CD4-positive, alpha-beta T cell treated with Interleukin-12 subunit alpha and Interleukin-12 subunit beta, for 1 hour (primary cell): ENCODE data around the gene CHN2.

Experiments
- DNase-seq: peaks from one replicate; pipeline ENCODE4 v3.0.0-alpha.2; 2020

Gene CHN2

GRCh38 chr7:29288181-29289091 lies 93.9 kb downstream of the CHN2 start:
- DNase-seq, result no peak

- DNase-seq, result no peak
Observed at GRCh38 chr7:29289156-29290021, 94.8 kb downstream of the CHN2 start.

GRCh38 chr7:29290829-29291228 lies 96.3 kb downstream of the CHN2 start:
- DNase-seq, result no peak

- no peak for DNase-seq
Observed at GRCh38 chr7:29291723-29292618, 97.4 kb downstream of the CHN2 start.

- no peak for DNase-seq
Observed at GRCh38 chr7:29292886-29293658, 98.5 kb downstream of the CHN2 start.

- DNase-seq, result no peak
Observed at GRCh38 chr7:29296421-29296820, 101.8 kb downstream of the CHN2 start.

- DNase-seq, result no peak
Observed at GRCh38 chr7:29297194-29297890, 102.8 kb downstream of the CHN2 start.

- no peak for DNase-seq
Observed at GRCh38 chr7:29299086-29299485, 104.5 kb downstream of the CHN2 start.

- DNase-seq, result no peak
Observed at GRCh38 chr7:29300026-29300480, 105.5 kb downstream of the CHN2 start.

GRCh38 chr7:29300649-29301048 lies 106.1 kb downstream of the CHN2 start:
- DNase-seq, result no peak

- no peak for DNase-seq
Observed at GRCh38 chr7:29302666-29303395, 108.3 kb downstream of the CHN2 start.

GRCh38 chr7:29304756-29305155 lies 110.2 kb downstream of the CHN2 start:
- no peak for DNase-seq

GRCh38 chr7:29306319-29306991 lies 111.9 kb downstream of the CHN2 start:
- no peak for DNase-seq

GRCh38 chr7:29308424-29308823 lies 113.8 kb downstream of the CHN2 start:
- no peak for DNase-seq

GRCh38 chr7:29309041-29309854 lies 114.7 kb downstream of the CHN2 start:
- DNase-seq, result no peak

GRCh38 chr7:29310625-29311024 lies 116.0 kb downstream of the CHN2 start:
- no peak for DNase-seq

GRCh38 chr7:29311314-29311713 lies 116.7 kb downstream of the CHN2 start:
- DNase-seq, result no peak

- DNase-seq, result no peak
Observed at GRCh38 chr7:29314148-29314547, 119.6 kb downstream of the CHN2 start.
